DOHH2 (cell line): ENCODE data around the gene TGFBR2.

Experiments used
- CTCF ChIP-seq: fragments of 200-600 bp; sonication (generic); IDR thresholded peaks from one replicate; pipeline ENCODE4 v1.5.1; 2014; ENCODE audit warnings: antibody characterized with exemption, mild to moderate bottlenecking, low read depth, low read length; ENCODE audit not compliant: poor library complexity, severe bottlenecking
- EZH2phosphoT487 ChIP-seq: fragments of 200-600 bp; sonication (generic); IDR thresholded peaks from 2 replicates; pipeline ENCODE4 v1.6.1; 2017; ENCODE audit warnings: borderline replicate concordance, mild to moderate bottlenecking, antibody characterized with exemption, low read length, moderate library complexity, mixed read lengths

- no peak for TF ChIP-seq CTCF
- no peak for TF ChIP-seq EZH2phosphoT487
These were observed 22.4 kb upstream of the TGFBR2 start for GRCh38 chr3:30583973-30584372.
